PC-9 (cell line): ENCODE results near the gene STXBP3. TPM values are rescaled to one million over a fixed set of nuclear protein-coding genes. Genes with fewer than 3 reads are reported as not detected.

ENCODE experiments used
- BruUV-seq: library from RNA; stranded (reverse); fragments of 400-500 nt; replicated peaks from 2 replicates; lab custom pipeline; 2021; lab: Mats Ljungman, UMichigan
- CTCF ChIA-PET: fragments of 300-600 bp; sonication (Branson Sonifier 250); formaldehyde crosslinking; loops from one replicate; lab custom pipeline; 2022; ENCODE audit warnings: antibody characterized with exemption; lab: Charles Lee
- POLR2A ChIA-PET: fragments of 300-600 bp; sonication (Branson Sonifier 250); formaldehyde crosslinking; loops from one replicate; lab custom pipeline; 2022; ENCODE audit warnings: antibody characterized with exemption; ENCODE audit not compliant: unreplicated experiment; lab: Charles Lee
- DNase-seq, 2 experiments: peaks; one replicate each; pipeline versions ENCODE4 v3.0.0 to v3.0.0-alpha.2; 2015 to 2022; ENCODE audit warnings: mixed read lengths in 1 of 2
- H2AFZ ChIP-seq: fragments of 200-600 bp; sonication (generic); 2 replicates; pipeline ENCODE4 v1.8.1; 2017; ENCODE audit warnings: antibody characterized with exemption
- H3F3A ChIP-seq: fragments of 200-600 bp; sonication (generic); 2 replicates; pipeline ENCODE4 v1.8.1; 2017; ENCODE audit warnings: antibody characterized with exemption, mild to moderate bottlenecking, low read depth; ENCODE audit not compliant: insufficient read depth
- H3K27ac ChIP-seq: fragments of 200-600 bp; sonication (generic); 2 replicates; pipeline ENCODE4 v1.6.1; 2016; ENCODE audit warnings: mixed run types
- H3K27me3 ChIP-seq: fragments of 200-600 bp; sonication (generic); 2 replicates; pipeline ENCODE4 v1.6.1; 2016; ENCODE audit warnings: low read depth, mixed run types; ENCODE audit not compliant: insufficient read depth
- H3K36me3 ChIP-seq: fragments of 200-600 bp; sonication (generic); 2 replicates; pipeline ENCODE4 v1.6.1; 2016; ENCODE audit warnings: low read depth, mixed run types
- H3K4me1 ChIP-seq: fragments of 200-600 bp; sonication (generic); replicated peaks from 2 replicates; pipeline ENCODE4 v1.6.1; 2016; ENCODE audit warnings: mixed run types; ENCODE audit not compliant: insufficient read depth
- H3K4me2 ChIP-seq: fragments of 200-600 bp; sonication (generic); 2 replicates; pipeline ENCODE4 v1.6.1; 2017; ENCODE audit warnings: mixed run types
- H3K4me3 ChIP-seq: fragments of 200-600 bp; sonication (generic); 2 replicates; pipeline ENCODE4 v1.6.1; 2016; ENCODE audit warnings: mixed run types
- H3K79me2 ChIP-seq: fragments of 200-600 bp; sonication (generic); 2 replicates; pipeline ENCODE4 v1.6.1; 2017; ENCODE audit warnings: low read depth, mixed run types
- H3K9me2 ChIP-seq: fragments of 200-600 bp; sonication (generic); 2 replicates; pipeline ENCODE4 v1.8.1; 2017; ENCODE audit warnings: mild to moderate bottlenecking; ENCODE audit not compliant: insufficient read depth
- H3K9me3 ChIP-seq: fragments of 200-600 bp; sonication (generic); 2 replicates; pipeline ENCODE4 v1.8.1; 2016; ENCODE audit warnings: low read depth; ENCODE audit not compliant: insufficient read depth
- H4K20me1 ChIP-seq: fragments of 200-600 bp; sonication (generic); 2 replicates; pipeline ENCODE4 v1.8.1; 2017; ENCODE audit not compliant: insufficient read depth
- CTCF ChIP-seq: fragments of 200-600 bp; sonication (generic); conservative IDR thresholded peaks from 2 replicates; pipeline ENCODE4 v1.6.1; 2017; ENCODE audit warnings: mixed run types, antibody characterized with exemption, mild to moderate bottlenecking, moderate library complexity
- EZH2 ChIP-seq: fragments of 200-600 bp; sonication (generic); IDR thresholded peaks from 2 replicates; pipeline ENCODE4 v1.8.0; 2017; ENCODE audit warnings: antibody characterized with exemption, low read depth
- intact Hi-C: fragments of 100-400 bp; cut with micrococcal nuclease; formaldehyde crosslinking; loops from one replicate; pipeline ENCODE4 v1.10.0; 2022; ENCODE audit not compliant: unreplicated experiment
- total RNA-seq: library from RNA; stranded (reverse); gene quantifications from 2 replicates; pipeline ENCODE4 v1.2.3, GENCODE V29; 2021

The STXBP3 gene
- total RNA-seq, 1 experiment from 2014 or later: 37.0 TPM

- CTCF ChIA-PET: no interaction called here
- Histone ChIP-seq H3K4me3 (no peak within 1 kb of the TSS), H3K4me2 (no peak within 1 kb of the TSS), H3K4me1 (no peaks in the 10 kb centered on the region), H2AFZ (no peak within 1 kb of the TSS), H4K20me1 (no peaks in the 10 kb centered on the region), H3K9me3 (no peaks in the 10 kb centered on the region), H3K79me2 (no peaks in the 10 kb centered on the region), H3F3A (no peaks in the 10 kb centered on the region), H3K27ac (no peak within 1 kb of the TSS), H3K9me2 (no peaks in the 10 kb centered on the region), H3K36me3 (no peaks in the 10 kb centered on the region), H3K27me3 (no peaks in the 10 kb centered on the region)
- intact Hi-C loops: no loop called here
- no peak for TF ChIP-seq EZH2
- no peak for TF ChIP-seq CTCF
- DNase-seq: no peak
- BruUV-seq: no TSS peak
- POLR2A ChIA-PET: no interaction called here
Measured at GRCh38 chr1:108712606-108713150, 33.8 kb upstream of the STXBP3 start, which contains the start of gene FNDC7. TSS of gene FNDC7 (plus strand) at chr1:108712908. CDS start at chr1:108712934, 26 bp downstream.

GRCh38 chr1:108715932-108716331, 30.5 kb upstream of the STXBP3 start:
- H3F3A ChIP-seq: peaks cover 19% of the 10 kb centered on the region
- ChIA-PET POLR2A (interaction anchor here (0.5 kb wide), 1 partner anchor 186 kb away, joined by 3 read pairs; no protein-coding TSS in a partner anchor), CTCF (no interaction called here)
- DNase-seq: no peak
- H3K27me3 ChIP-seq: no peaks in the 10 kb centered on the region
- H3K4me1 ChIP-seq: peaks cover 22% of the 10 kb centered on the region
- H3K36me3 ChIP-seq: no peaks in the 10 kb centered on the region
- H3K9me3 ChIP-seq: no peaks in the 10 kb centered on the region
- H3K4me2 ChIP-seq: no peak overlapping the region
- H3K9me2 ChIP-seq: no peaks in the 10 kb centered on the region
- no peak overlapping the region for H2AFZ ChIP-seq
- intact Hi-C loops: no loop called here
- H3K79me2 ChIP-seq: no peaks in the 10 kb centered on the region
- BruUV-seq: no TSS peak
- no peak overlapping the region for H3K4me3 ChIP-seq
- no peak overlapping the region for H3K27ac ChIP-seq
- TF ChIP-seq CTCF (no peak), EZH2 (no peak)
- H4K20me1 ChIP-seq: no peaks in the 10 kb centered on the region

DNA sequence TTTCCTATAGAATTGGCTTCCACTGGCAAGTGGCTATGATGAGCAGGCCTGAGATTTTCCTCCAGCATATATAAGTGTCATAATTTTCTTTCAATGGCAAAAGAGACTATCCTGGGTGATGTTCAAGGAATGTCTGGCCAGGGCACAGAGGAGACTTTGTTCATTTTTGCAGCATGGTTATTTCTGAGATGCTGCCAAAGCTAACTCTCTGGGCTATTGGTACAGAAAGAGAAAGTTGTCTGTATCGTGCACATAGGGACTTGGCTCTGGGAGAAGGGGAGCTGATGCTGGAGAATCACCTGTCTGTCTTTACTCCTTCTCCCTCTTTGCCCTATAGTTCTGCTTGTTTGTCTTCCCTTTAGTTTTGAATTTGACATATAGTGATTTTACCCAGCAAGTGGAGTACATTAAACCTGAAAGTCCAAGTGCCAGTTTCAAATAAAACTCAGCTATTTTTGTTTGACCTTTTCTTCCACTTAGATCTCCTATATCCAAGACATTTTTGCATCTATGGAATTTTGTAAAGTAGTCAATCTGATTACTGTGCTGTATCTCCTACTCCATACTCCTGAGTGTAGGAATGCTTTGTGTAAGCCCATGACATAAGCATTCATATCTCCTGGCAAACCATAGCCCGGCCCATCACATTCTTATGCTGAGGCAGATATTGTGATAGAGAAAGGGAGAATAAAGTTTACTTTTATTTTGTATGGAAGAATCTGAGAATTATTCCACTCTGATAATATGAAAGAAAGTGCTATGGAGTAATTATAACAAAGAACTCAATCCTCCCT, 29.8 kb upstream of the STXBP3 start:
- Histone ChIP-seq H4K20me1 (no peaks in the 10 kb centered on the region), H3K9me3 (no peaks in the 10 kb centered on the region), H3F3A (peaks cover 20% of the 10 kb centered on the region), H3K4me3 (no peak overlapping the region), H3K27ac (no peak overlapping the region), H3K27me3 (no peaks in the 10 kb centered on the region), H3K9me2 (no peaks in the 10 kb centered on the region), H3K4me1 (peaks cover 29% of the 10 kb centered on the region), H3K4me2 (no peak overlapping the region), H2AFZ (no peak overlapping the region), H3K36me3 (no peaks in the 10 kb centered on the region), H3K79me2 (no peaks in the 10 kb centered on the region)
- ChIA-PET CTCF (no interaction called here), POLR2A (interaction anchor here (0.5 kb wide), 2 partner anchors 19 to 185 kb away, joined by 3 to 7 read pairs; no protein-coding TSS in a partner anchor)
- intact Hi-C loops: no loop called here
- TF ChIP-seq EZH2 (no peak), CTCF (no peak)
- no peak for DNase-seq
- BruUV-seq: no TSS peak
